HuH-7 (cell line): ENCODE measurements around the gene TCF12.
"Not testable (repeated sequence)": the region's sequence is repeated elsewhere in the genome, so short reads cannot be mapped to it uniquely, and the experiment has no call there.

Experiments used
- DNase-seq: peaks from one replicate; pipeline ENCODE4 v3.0.0; 2011; ENCODE audit warnings: low spot score

Gene TCF12

DNA sequence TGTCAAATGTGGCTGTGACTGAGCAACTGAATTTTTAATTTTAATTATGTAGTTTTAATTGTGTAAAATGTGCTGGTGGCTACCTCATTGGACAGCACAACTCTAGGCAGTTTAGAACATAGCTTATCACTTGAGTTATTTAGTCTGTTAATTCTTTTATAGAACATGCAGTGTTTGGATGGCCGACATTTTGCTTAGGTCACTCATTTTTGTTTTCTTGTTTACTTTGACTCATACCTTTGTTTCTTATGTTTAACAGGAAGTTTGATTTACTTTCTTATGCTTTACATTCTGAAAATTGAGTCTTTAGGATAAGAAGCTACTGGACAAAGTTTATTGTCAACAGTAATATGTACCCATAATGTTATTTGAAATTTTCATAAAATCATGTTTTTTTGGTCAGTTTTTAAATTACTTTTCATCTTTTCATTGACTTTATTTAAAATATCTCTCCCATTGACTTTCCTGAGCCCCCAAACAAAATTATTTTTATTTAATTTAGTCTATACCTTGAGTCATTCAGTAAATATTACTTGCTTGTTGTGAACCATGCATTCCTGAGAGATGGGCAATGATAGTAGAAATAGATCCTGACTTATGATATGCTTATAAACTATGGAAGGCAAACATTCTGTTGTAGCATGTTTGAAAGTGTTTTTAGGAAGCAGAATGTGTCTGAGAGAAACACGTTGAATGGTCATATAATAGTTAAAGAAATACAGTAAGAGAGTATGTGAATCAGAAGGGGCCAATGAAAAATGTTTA is 60.6 kb downstream of the TCF12 start:
- no peak for DNase-seq

DNA sequence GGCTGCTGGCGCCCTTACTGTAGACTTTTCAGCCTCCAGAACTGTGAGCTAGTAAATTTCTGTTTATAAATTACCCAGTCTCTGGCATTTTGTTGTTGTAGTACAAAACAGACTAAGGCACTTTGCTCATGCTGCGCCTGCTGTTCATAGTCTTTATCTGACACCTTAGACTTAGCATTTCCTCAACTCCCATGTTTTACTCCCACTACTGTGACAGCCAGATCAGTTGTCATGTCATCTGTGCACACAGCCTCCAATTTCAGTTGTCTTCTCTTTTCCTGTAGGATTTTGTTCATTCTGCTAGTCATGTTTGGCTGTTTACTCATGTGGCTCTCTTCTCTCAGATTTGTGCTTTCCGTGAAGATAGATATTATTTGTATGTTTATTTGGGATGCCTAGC is 62.0 kb downstream of the TCF12 start:
- no peak for DNase-seq

DNA sequence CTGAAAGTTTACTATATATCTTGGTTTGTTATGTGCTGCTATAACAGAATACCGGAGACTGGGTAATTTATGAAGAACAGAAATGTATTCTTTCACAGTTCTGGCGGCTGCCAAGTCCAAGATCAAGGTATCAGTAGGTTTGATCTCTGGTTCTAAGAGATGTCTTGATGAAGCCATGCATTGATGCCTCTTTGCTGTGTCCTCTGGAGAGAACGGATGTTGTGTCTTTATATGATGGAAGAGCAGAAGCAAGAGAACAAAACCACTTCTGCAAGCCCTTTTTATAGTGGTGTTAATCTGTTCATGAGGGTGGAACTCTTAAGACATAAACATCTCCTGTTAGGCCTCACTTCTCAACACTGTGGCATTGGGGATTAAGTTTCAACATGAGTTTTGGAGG is 62.7 kb downstream of the TCF12 start:
- DNase-seq = no peak

DNA sequence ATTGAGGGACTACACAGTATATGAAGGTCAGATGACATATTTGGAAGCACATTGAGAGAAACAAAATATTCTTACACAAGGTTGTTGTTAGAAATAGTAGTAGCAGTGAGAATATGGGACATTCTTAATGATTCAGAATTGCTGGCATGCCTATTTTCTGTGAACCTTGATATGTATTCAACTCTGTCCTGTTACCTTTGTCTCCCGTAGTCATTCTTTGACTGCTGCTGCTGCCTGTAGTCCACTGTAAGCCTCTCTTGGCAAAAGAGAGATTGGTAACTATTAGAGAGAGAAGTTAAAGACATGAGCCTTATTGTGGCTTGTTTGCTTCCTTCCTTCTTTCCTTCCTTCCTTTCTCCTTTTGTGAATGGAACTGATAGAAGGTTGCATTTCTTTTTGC is 64.5 kb downstream of the TCF12 start:
- no peak for DNase-seq

DNA sequence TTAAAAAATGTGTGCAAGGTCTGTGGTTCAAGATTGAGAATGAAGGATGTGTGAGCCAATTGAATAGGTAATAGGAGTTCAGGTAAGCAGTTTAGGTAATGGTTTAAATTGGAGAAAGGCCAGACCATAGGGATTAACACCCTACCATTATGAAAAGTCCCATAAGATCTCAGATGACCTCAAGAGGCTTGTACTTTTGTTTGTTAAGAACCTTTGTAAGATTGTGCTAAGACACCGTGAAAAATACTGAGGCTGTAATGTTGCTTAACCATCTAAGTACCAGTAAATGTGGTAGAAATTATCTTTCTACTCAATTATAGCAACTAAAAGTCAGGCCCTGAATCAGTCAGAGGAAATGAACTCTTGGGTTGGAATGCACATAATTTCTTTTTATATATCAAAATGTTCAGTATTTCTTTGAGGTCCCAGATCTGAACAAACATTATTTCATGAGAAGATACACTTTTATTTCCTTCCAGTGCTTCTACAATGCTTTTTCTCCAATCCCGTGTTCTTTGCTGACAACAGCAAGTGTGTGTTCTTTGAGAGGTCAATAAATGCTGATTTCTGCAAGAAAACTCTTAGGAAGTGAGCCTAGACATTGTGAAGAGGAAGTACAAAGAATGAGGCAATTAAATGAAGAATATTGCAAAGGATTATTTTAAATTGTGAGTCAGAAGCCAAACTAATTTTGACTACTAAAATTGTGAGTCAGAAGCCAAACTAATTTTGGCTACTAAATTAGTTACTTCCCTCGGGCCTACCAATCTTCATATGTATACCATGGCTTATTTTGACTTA is 66.4 kb downstream of the TCF12 start:
- no peak for DNase-seq

DNA sequence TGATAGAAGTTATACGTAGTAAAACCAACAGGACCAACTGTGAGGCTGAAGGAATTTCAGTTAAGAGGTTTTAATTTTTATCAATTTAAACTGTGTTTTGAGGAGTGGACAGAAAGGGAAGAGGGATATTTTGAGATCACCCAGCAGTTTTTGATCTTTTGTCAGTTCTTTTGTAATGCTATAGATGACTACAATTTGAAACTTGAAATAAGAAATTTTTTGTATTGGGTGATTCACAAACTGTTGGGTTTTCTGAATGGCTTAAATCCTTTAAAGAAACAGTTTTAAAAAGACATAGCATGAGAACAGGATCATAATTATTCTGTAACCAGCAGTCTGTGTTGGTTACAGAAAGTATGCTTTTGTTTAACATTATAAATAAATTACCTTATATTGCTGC is 67.4 kb downstream of the TCF12 start:
- DNase-seq = no peak

DNA sequence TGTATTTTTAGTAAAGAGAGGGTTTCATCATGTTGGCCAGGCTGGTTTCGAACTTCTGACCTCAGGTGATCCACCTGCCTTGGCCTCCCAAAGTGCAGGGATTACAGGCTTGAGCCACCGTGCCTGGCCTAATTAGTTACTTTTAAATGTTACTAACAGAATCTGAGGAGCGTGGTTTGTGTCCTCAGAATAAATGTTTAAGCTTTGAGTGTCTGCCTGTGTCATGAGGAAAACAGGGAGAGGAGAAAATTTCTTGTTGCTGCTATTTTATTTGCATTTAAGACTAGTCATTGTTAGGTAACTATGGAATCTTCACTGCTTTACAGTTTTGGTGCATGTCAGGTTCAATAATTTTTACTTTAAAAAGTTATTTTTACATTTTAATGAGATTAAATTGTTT is 68.8 kb downstream of the TCF12 start:
- no peak for DNase-seq

DNA sequence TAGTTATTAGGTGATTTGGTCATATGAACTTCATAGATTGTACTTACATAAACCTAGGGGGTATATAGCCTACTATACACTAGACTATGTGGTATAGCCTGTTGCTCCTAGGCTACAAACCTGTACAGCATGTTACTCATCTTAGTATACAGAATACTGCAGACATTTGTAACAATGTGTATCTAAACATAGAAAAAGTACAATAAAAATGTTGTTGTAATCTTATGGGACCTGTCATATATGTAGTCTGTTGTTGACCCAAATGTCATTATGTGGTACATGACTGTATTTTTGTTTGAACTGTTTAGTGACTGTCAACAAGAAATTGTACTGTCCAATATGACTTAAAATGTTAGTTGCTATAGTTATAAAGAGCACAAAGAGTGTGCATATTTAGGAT is 69.8 kb downstream of the TCF12 start:
- no peak for DNase-seq

DNA sequence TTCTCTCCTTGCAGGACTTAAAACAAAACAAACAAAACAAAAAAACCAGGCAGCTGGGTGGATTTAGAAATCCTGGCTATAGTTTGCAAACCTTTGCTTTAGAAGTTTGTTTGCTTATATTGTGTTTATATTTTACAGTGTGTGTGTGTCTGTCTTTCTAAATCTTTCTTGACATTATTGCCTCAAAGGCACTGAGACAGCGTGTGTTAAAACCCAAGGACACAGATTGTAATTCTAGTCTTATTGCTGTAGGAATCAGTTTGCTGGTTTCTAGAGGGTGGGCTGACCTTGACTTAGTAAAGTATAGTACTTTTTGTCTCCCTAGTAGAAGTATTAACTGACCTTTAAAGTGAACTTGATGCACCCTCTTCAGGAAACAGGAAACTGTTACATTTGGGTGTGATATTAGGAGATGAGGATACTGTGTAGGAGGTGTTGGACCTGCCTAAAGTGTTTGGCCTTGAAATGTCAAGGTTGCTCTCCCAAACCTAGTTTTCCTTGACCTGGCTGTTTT is 71.0 kb downstream of the TCF12 start:
- no peak for DNase-seq

DNA sequence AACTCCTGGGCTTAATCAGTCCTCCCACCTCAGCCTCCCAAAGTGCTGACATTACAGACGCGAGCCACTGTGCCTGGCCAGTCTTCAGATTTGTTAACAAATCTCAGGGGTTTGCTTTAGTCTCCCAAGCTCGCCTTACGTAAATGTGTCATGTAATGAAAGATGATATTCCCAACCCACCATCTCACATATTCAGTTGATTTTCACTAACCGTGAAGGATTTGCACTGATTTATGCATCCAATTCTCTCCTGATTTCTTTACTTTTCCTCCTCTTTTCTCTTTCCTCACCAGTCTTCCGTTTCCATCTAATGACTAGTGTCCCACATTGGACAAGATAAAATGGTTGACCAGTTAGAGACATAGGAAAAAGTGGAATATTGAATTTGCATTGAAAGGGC is 72.6 kb downstream of the TCF12 start:
- DNase-seq = no peak

DNA sequence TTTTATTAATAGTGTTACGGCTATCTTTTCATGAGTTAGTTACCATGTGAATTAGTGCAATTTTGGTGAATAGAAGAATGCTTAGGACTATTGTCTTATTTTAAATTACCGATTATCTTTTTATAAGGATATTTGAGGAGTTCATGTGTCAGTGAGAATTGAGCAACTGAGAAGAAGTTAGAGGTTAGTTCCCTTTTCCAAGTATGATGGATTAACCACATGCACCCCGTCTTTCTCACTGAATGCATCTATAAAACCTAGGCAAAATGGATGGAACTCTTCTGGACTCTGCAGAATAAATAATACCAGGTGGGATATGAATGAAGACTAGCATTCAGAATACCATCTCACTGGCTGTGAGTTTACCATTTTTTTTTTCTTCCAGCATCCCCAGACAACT is 74.3 kb downstream of the TCF12 start:
- no peak for DNase-seq

DNA sequence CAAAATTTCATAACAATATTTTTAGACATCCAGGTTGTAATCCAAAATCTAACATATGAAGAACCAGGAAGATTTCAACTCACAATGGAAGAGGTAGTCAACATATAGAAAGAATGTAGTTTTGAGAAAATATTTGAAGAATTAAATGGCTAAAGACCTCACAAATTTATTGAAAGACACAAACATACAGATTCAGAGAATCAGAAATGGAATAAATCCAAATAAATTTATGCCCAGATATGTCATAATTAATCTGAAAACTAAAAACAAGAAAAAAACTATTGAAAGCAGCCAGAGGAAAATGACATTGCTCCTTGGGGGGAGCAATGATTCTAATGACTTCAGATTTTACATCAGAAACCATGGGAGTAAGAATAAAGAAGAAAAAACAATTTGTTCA is 75.8 kb downstream of the TCF12 start:
- no peak for DNase-seq

DNA sequence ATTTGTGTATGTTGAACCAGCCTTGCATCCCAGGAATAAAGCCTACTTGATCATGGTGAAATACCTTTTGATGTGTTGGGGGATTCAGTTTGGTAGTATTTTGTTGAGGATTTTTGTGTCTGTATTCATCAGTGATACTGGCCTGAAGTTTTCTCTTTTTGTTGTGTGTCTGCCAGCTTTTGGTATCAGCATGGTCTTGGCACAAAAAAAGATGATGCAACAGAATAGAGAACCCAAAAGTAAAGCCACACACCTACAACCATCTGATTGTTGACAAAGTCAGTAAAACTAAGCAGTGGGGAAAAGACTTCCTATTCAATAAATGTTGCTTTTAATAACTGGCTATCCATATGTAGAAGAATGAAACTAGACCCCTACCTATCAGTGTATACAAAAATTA is 77.6 kb downstream of the TCF12 start:
- no peak for DNase-seq

DNA sequence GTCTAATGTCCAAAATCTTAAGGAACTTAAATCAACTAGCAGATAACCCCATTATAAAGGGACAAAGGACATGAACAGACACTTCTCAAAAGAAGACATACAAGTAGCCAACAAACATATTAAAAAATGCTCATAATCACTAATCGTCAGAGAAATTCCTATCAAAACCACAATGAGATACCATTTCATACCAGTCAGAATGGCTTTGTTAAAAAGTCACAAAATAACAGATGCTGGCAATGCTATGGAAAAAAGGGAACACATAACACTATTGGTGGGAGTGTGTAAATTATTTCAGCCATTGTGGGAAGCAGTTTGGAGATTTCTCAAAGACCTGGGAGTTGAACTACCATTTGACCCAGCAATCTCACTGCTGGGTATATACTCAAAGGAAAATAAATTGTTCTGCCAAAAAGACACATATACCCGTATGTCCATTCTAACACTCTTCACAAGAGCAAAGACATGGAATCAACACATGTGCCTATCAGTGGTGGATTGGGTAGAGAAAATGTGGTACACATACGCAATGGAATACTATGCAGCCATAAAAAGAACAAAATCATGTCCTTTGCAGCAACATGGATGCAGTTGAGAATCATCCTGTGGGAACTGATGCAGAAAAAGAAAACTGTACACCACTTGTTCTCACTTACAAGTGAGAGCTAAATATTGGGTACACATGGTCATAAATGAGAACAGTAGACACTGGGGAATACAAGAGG is 78.5 kb downstream of the TCF12 start:
- no peak for DNase-seq

DNA sequence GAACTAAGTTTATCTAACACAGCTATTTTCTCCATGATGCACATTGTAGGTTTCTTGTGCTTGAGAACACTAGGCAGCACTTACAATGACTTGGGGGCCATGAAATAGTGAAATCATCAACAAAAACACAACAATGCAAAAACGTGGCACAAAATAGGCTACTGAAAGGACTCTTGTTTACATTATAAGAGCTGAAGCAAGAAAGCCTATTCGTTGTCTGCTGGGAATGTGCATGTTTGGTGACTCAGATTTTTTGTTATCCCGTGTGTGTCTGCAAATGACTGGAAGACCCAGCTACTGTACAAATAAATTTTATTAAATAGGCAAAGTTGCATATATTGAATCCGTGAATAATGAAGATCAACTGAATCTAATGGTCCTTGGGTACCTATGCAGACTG is 85.0 kb downstream of the TCF12 start:
- DNase-seq = no peak

DNA sequence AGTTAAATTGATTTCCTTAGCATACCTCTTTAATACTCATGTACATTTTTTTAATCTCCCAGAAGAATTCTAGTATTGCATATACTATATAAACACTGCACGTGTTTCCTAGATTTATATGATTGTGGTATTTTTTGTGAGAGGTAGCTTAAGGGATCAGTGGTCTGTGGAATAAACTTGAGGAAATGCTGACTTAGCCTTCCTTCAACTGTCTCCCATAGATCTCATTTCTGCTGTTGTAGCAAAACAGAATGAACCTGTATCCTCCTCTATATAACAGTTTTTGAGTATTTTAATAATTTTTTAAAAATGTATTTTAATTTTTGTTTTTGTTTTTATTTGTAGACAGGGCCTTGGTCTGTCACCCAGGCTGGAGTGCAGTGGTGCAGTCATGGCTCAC is 86.8 kb downstream of the TCF12 start:
- no peak for DNase-seq

DNA sequence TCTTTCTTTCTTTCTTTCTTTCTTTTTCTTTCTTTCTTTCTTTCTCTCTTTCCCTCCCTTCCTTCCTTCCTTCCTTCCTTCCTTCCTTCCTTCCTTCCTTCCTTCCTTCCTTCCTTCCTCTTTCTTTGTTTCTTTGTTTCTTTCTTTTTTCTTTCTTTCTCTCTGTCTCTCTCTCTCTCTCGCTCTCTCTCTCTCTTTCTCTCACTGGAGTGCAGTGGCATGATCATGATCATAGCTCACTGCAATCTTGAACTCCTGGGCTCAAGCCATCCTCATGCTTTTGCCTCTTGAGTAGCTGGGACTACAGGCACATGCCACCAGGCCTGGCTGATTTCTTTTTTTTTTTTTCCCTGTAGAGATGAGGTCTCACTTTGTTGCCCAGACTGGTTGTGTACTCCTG is 89.4 kb downstream of the TCF12 start:
- not testable (repeated sequence) for DNase-seq

DNA sequence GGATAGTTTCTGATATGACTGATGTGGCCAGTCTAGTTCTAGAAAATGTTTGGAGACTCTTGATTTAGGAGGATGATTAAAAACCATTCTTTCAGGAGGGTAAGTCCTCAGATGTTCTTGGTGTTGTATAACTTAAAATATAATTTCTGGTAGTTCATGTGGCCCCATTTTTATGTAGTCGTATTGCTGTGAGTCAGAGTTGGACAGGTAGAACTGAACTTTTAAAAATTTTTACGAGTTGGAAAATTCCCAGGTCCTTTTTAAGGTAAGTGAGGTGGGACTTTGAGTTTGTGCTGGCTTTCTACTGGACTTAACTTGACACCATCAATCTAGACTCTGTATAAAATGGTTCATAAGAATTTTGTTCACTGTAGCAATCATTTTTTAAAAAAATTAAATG is 92.3 kb downstream of the TCF12 start:
- DNase-seq = no peak

DNA sequence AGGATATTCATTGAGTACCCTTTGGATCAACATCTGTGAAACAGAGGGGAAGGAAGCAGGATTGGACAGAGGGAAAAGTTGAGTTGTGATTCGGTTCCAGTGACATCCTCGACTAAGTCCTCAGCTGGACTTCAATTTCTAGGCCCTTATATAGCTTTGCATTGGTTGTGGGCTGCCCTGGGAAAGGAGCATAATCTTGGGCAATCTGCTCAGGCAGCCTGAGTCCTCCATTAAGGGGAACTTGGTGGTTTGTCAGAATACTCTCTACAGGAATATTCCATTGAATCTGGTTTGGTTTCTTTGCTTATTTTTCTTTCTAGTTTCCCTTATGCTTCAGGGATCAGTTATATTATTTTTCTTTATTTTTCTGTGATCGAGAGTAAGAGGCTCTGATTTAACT is 94.1 kb downstream of the TCF12 start:
- no peak for DNase-seq

DNA sequence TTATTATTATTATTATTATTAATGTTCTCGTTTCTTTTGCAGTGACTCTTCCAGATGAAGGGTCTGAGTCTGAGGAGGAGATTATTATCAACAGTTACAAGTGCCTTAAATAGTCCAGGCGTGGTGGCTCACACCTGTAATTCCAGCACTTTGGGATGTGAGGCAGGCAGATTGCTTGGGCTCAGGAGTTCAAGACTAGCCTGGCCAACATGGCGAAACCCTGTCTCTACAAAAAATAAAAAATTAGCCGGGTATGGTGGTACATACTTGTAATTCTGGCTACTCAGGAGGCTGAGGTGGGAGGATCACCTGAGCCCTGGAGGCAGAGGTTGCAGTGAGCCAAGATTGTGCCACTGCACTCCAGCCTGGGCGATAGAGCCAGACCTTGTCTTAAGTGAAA is 96.5 kb downstream of the TCF12 start:
- DNase-seq = not testable (repeated sequence)

DNA sequence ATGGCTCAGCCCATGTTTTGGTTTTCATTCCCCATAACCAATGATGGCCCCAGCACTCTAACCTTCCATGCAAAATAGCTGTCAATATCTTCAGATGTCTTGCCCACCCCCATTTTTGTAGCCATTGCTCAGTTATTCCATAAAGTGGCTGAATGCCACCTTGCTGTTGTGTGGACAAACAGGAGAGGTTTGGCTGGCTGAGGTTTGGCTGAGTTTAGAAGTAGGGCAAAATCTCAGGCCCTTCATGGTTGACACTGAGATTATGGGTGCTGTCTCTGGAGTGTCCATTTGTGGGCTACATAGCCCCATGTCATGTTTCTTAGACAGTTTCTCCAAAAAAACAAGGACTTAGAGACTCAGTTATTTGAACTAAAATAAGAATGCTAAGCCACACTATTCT is 96.9 kb downstream of the TCF12 start:
- DNase-seq = no peak

DNA sequence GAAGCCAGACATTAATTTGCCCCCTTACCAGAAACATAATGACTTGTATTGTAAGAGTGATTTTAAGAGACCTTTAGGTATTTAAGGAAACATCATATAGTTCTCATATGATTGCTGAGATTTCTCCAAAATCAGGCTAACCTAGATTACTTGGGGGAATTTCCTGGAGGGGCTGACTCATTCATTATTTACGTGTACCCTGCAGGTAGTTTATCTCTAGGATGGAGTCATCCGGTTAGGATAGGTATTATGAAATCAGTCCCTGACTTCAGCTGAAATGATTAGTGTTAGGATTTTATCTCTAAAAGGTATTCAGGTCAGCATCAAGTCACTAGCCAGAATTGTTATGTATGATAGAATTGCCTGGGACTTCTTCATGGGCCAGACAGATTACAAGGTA is 97.5 kb downstream of the TCF12 start:
- no peak for DNase-seq

DNA sequence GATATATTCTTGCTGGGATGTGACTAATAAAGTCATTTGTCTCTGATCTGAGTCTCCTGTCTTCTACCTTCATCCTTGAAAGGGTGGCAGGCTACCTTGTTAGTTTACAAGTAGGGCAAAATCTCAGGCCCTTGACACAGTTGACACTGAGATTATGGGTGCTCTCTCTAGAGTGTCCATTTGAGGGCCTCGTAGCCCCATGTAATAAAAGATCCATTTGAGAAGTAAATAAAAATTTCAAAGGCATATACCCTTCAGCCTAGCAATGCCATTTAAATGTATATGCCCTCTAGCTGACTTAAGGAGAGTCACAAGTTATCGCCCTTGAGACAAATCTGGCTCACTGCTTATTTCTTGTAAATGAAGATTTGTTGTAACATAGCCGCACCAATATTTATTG is 98.6 kb downstream of the TCF12 start:
- DNase-seq = no peak
